HL-60 (cell line): ENCODE results near the gene MYO3B.
"Not testable (repeated sequence)": the region's sequence is repeated elsewhere in the genome, so short reads cannot be mapped to it uniquely, and the experiment has no call there.

Source experiments
- CTCF ChIP-seq: IDR thresholded peaks from one replicate; pipeline ENCODE4 v1.5.1; 2011; ENCODE audit warnings: low read length, control low read depth, inconsistent platforms; ENCODE audit not compliant: insufficient read depth
- GABPA ChIP-seq: IDR thresholded peaks from 2 replicates; pipeline ENCODE4 v1.6.1; 2012; ENCODE audit warnings: low read depth
- POLR2AphosphoS5 ChIP-seq: IDR thresholded peaks from 2 replicates; pipeline ENCODE4 v1.6.1; 2012; ENCODE audit warnings: low read depth
- SPI1 ChIP-seq: IDR thresholded peaks from 2 replicates; pipeline ENCODE4 v1.6.1; 2012; ENCODE audit warnings: low read depth, mild to moderate bottlenecking, borderline replicate concordance

- not testable (repeated sequence) for TF ChIP-seq CTCF, POLR2AphosphoS5, SPI1, GABPA
Measured at GRCh38 chr2:170674282-170674681, 496.3 kb downstream of the MYO3B start.
